Retina (tissue), 1 donor: ENCODE measurements around the gene ATP11C.

ENCODE experiments used
- DNase-seq: peaks from one replicate; pipeline ENCODE4 v3.0.0-alpha.2; 2016

Gene ATP11C

GRCh38 chrX:139802048-139802447, 130.8 kb downstream of the ATP11C start:
- no peak for DNase-seq

GRCh38 chrX:139801397-139801813, 131.4 kb downstream of the ATP11C start:
- no peak for DNase-seq

- no peak for DNase-seq
Measured at GRCh38 chrX:139798701-139799100, 134.2 kb downstream of the ATP11C start.

- DNase-seq, result no peak
Measured at GRCh38 chrX:139795196-139795595, 137.7 kb downstream of the ATP11C start.

- no peak for DNase-seq
Measured at GRCh38 chrX:139787601-139788000, 145.3 kb downstream of the ATP11C start.

GRCh38 chrX:139784807-139785206, 148.0 kb downstream of the ATP11C start:
- DNase-seq, result no peak

- no peak for DNase-seq
Measured at GRCh38 chrX:139783959-139784358, 148.9 kb downstream of the ATP11C start.

- no peak for DNase-seq
Measured at GRCh38 chrX:139783030-139783429, 149.8 kb downstream of the ATP11C start.

- DNase-seq, result no peak
Measured at GRCh38 chrX:139776599-139776998, 156.3 kb downstream of the ATP11C start.

GRCh38 chrX:139770366-139770765, 162.5 kb downstream of the ATP11C start:
- no peak for DNase-seq

- DNase-seq, result no peak
Measured at GRCh38 chrX:139766545-139766983, 166.3 kb downstream of the ATP11C start.

- DNase-seq, result no peak
Measured at GRCh38 chrX:139762400-139763183, 170.3 kb downstream of the ATP11C start.

- no peak for DNase-seq
Measured at GRCh38 chrX:139759637-139760036, 173.2 kb downstream of the ATP11C start.

GRCh38 chrX:139758809-139759208, 174.0 kb downstream of the ATP11C start:
- no peak for DNase-seq

GRCh38 chrX:139758250-139758649, 174.6 kb downstream of the ATP11C start:
- DNase-seq, result no peak

- no peak for DNase-seq
Measured at GRCh38 chrX:139751053-139751452, 181.8 kb downstream of the ATP11C start.

- no peak for DNase-seq
Measured at GRCh38 chrX:139750390-139750789, 182.5 kb downstream of the ATP11C start.

GRCh38 chrX:139739138-139739537, 193.7 kb downstream of the ATP11C start:
- no peak for DNase-seq

GRCh38 chrX:139738581-139738980, 194.3 kb downstream of the ATP11C start:
- DNase-seq, result no peak

- no peak for DNase-seq
Measured at GRCh38 chrX:139736151-139736550, 196.7 kb downstream of the ATP11C start.

- DNase-seq, result no peak
Measured at GRCh38 chrX:139734996-139735395, 197.9 kb downstream of the ATP11C start.

- DNase-seq, result no peak
Measured at GRCh38 chrX:139725720-139726119, 207.1 kb downstream of the ATP11C start.

- DNase-seq, result no peak
Measured at GRCh38 chrX:139724626-139725025, 208.2 kb downstream of the ATP11C start.

GRCh38 chrX:139720979-139721378, 211.9 kb downstream of the ATP11C start:
- no peak for DNase-seq

- DNase-seq, result no peak
Measured at GRCh38 chrX:139720136-139720535, 212.7 kb downstream of the ATP11C start.
